ENCODE measurements around the gene RBP3.

DNA sequence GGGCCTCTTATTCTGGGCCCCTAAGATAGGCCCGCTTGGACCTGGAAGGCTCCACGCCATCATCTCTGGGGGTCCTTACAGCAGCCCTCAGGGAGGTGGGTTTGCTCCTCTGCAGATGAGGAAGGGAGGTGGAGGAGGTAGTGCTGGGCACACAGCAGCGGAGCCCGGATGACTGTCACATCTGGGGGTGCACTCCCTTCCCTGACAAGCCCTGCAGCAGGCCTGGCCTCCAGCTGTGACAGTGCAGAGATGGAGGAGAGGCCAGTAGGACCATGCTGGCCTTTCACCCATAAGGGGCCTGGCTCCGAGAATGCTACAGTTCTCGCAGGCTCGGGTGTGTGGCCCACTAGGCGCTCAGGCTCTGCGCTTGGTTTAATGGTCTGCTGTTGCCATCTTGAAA lies 16.7 kb upstream of the RBP3 start:
- TF ChIP-seq, protein P1, sequence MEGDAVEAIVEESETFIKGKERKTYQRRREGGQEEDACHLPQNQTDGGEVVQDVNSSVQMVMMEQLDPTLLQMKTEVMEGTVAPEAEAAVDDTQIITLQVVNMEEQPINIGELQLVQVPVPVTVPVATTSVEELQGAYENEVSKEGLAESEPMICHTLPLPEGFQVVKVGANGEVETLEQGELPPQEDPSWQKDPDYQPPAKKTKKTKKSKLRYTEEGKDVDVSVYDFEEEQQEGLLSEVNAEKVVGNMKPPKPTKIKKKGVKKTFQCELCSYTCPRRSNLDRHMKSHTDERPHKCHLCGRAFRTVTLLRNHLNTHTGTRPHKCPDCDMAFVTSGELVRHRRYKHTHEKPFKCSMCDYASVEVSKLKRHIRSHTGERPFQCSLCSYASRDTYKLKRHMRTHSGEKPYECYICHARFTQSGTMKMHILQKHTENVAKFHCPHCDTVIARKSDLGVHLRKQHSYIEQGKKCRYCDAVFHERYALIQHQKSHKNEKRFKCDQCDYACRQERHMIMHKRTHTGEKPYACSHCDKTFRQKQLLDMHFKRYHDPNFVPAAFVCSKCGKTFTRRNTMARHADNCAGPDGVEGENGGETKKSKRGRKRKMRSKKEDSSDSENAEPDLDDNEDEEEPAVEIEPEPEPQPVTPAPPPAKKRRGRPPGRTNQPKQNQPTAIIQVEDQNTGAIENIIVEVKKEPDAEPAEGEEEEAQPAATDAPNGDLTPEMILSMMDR (IDR thresholded peaks at IDR 0.05): no peak
- no peak for TF ChIP-seq POLR2A (IDR thresholded peaks at IDR 0.05)

Measured in adrenal gland (tissue), 5 donors.